NCI-H1694 treated with DMSO at 0.1 percent for 48 hours (cell line): Measurements from ENCODE around the gene SYTL5.
"Not testable (repeated sequence)": the region's sequence is repeated elsewhere in the genome, so short reads cannot be mapped to it uniquely, and the experiment has no call there.

Experiments
- DNase-seq: peaks from one replicate; lab custom pipeline; 2025; lab: John Stamatoyannopoulos, UW

The SYTL5 gene

DNA sequence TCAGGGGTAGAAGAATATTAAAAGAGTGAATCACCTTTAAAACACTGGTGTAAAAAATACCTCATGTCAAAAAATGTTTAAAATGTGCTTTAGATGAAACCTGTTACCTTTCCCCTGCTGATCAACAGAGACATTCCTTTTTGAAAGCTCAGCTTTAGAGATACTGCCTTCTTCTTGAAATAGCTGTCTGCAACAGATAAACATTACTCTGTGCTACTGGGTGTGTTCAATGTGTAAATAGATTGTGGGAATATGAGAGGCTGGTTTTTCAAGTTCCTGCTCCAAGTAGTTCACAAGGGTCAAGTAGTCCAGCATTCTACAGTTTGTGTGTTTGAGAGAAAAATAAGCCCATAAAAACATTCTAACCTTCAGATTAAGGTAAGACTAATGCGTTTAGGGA, at the start of gene SYTL5:
SYTL5 (plus strand) TSS at position 263 of the 400 bp plus-strand sequence. CDS start 27,337 bp downstream, outside the sequence.
- DNase-seq: no peak

DNA sequence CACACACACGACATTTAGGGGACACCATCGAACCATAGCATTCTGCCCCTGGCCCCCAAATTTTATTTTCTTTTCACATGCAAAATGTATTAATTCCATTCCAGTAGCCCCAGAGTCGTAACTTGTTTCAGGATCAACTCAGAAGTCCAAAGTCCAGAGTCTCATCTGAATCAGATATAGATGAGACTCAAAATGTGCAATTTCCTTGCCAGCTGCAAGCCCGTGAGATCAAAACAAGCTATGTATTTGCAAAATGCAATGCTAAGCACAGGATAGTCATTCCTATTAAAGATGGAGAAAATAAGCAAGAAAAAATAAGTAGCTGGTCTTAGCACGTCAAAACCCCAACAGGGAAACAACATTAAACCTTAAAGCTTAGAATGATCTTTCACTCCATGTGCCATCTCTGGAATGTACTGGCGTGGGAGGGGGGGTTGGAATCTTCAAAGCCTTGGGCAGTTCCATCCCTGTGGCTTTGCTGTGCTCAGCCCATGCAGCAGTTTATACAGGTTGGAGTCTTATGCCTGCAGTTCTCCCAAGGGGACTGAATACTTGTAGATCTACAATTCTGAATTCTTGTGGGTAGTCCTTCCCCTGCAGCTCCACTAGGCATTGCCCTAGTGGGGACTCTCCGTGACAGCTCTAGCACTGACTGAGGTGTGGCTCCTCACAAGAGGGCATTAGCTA, 47.7 kb upstream of the SYTL5 start:
- DNase-seq: no peak

GRCh38 chrX:37959212-37960021, 46.9 kb upstream of the SYTL5 start:
- DNase-seq: no peak

DNA sequence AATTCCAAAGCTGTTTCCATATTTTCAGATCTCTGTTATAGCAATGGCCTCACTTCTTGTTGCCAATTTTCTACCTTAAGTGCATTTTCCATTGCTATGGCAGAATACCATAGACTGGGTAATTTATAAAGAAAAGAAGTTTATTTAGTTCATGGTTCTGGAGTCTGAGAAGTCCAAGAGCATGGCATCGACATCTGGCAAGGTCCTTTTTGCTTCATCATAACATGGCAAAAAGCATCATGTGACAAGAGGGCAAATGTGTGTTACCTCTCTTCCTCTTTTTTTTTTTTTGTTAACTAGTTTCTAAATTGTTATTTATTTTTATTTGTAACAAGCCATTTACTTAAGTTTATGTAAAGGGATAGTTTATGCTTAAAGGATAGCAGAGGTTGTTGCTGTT, 45.2 kb upstream of the SYTL5 start:
- DNase-seq: no peak

DNA sequence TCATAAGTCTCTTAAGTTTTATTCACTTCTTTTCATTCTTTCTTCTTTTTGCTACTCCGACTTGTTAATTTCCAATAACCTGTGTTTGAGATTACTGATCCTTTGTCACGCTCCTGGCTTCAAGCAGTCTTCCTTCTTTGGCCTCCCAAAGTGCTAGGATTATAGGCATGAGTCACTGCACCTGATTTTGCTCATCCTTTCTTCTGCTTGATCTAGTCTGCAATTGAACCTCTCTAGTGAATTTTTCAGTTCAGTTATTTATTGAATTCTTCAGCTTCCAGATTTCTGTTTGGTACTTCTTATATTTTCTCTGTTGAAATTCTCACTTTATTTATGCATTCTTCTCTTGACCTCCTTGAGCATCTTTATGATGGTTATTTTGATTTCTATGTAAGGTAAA, 38.6 kb upstream of the SYTL5 start:
- DNase-seq: no peak

- DNase-seq: no peak
These were observed 30.9 kb upstream of the SYTL5 start for GRCh38 chrX:37975421-37975820.

DNA sequence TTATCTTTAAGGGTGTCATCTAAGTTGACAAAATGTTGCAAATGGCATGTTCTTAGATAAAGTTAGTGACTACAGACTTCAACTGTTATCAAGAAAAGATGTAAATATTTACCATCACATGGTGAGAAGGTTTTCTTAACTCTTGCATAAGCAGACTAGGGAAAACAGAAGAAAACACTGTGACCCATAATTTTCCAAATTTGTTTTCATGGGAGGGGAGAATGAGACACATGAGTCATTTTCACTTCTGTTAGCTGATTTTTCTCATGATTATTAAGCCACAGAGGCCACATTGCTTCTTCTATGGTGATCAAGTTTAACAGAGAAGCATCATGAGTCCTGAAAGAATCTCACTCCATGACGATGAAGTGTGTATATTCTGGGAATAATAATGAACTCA, 30.2 kb upstream of the SYTL5 start:
- DNase-seq: no peak

DNA sequence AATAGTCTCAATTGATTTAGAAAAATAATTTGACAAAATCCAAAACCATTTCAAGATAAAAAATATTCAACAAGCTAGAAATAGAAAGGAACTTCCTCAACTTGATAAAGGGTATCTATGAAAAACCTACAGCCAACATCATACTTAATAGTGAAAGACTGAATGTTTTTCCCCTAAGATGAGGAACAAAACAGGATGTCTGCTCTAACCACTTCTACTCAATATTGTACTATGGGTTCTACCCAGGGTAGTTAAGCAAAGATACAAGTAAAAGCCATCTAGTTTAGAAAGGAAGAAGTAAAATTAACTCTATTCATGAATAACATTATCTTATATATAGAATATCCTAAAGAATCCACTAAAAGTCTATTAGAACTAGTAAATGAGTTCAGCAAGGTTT, 21.5 kb upstream of the SYTL5 start:
- DNase-seq: no peak

DNA sequence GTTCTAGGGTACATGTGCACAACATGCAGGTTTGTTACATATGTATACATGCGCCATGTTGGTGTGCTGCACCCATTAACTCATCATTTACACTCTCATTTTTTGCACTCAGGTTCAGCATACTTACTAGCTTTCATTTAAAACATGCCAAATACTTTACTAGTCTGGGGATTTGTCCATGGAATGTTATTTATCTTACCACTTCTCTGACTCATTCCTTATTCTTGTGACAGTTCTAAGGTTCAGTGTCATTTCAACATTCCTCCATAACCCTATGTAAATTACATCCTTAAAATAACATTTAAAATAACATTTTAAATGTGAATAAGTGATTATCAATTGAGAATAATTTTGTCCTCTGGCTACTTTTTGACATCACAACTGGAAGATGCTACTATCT, 19.5 kb upstream of the SYTL5 start:
- no peak for DNase-seq

- DNase-seq: no peak
These were observed 17.0 kb upstream of the SYTL5 start for GRCh38 chrX:37989304-37989703.

GRCh38 chrX:37991303-37991702, 15.1 kb upstream of the SYTL5 start:
- DNase-seq: not testable (repeated sequence)

DNA sequence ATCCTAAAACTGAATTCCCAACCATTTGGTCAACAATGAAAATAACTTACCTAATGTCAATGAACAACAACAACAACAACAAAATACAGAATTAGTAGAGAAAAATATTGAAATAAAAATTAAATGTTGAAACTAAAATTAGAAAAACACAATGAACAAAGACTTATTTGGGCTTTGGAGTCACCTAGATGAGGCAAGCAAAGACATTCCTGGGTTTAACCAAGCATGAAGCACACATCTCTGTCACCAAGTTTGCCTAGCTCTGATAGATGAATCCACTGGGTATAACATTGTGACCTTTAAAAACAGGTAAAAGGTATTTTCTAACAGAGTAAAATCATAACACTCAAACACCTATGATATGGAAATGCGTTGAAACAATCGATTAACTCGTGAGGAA, 13.2 kb upstream of the SYTL5 start:
- DNase-seq: no peak

- no peak for DNase-seq
These were observed 12.3 kb upstream of the SYTL5 start for GRCh38 chrX:37993837-37994619.

DNA sequence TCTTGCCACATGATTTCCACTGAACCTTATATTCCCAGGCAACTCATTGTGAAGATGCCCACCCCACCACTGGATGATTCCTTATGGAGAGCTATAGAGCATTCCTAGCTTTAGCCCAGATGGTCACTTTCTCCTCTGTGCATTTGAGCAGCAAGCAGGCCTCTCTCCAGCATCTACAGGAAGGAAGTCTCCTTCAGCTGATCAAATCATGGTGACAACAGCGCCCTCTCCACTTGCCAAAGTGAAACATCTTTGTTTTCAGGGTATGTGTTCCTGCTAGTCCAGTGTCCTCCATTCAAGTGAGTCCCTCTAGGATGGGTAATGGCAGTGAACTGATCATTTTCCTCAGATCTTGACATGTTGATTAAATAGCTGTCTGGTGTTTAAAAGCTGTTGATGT, 10.9 kb upstream of the SYTL5 start:
- DNase-seq: no peak

DNA sequence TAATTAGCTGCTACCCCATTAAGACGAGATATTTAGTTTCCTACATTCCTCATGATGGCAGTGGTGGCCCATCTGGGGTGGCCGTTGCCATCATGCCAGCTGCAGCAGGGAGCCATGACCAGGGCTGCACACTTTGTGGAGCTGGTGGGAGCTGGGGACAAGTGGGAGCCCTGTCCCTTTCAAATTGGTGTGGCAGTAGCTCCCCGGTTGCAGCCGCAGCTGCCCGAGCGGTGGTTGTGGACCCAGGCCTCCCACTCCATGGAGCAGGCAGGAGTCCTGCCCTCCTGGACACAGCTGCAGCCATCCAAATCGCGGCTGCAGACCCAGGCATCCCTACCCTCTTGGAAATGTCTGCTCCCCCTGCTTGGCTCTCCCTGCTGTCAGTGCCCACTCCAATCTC, 9.3 kb upstream of the SYTL5 start:
- no peak for DNase-seq

GRCh38 chrX:37998586-37999262, 7.6 kb upstream of the SYTL5 start:
- DNase-seq: no peak

GRCh38 chrX:38000706-38001105, 5.6 kb upstream of the SYTL5 start:
- no peak for DNase-seq

GRCh38 chrX:38004046-38004445, 2.3 kb upstream of the SYTL5 start:
- no peak for DNase-seq

- DNase-seq: no peak
These were observed 425 bp downstream of the SYTL5 start for GRCh38 chrX:38006778-38007177.

GRCh38 chrX:38008658-38009057, 2.3 kb downstream of the SYTL5 start:
- DNase-seq: no peak

- DNase-seq: no peak
These were observed 3.3 kb downstream of the SYTL5 start for GRCh38 chrX:38009641-38010040.

DNA sequence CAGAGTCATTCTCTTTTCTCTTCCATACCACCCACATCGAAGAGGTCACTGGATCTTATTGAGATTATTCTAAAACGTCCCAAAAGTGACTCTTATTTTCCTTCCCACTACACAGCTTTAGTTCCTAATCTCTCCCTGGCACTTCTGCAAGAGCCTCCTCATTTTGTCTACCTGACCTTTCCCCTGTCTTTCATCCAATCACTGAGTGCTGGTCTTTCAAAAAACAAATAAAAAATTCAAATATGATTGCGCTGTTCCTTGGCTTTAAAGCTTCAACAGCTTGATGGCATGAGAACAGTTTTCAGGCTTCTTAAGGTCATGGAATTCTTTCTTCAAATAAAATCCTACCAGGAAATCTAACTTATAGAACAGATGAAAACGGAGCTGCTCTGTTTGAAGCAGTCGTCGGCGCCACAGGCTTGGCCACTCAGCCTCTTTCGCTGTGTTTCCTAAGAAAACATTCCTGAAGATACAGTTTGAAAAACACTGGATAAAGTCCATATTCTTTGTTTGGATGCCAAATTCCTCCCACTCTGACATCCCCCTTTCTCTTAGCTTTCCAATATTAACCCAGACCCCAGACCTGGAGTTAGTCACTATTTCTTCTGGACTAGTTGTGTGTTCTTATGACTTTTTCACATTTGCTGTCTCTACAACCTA, 12.5 kb downstream of the SYTL5 start:
- no peak for DNase-seq
